Activated CD4-positive, alpha-beta memory T cell treated with anti-CD3 and anti-CD28 coated beads, Interleukin-2, amount 10 ng/mL, durations not matched to agents 7 days and 5 days (primary cell): ENCODE measurements around the gene ZDHHC23. TPM values are rescaled to one million over a fixed set of nuclear protein-coding genes. Genes with fewer than 3 reads are reported as not detected.

Experiments
- CTCF ChIA-PET: fragments of 350-600 bp; sonication (Branson Sonifier 250); formaldehyde crosslinking; loops from one replicate; lab custom pipeline; 2021; ENCODE audit warnings: antibody characterized with exemption, inconsistent platforms; lab: Charles Lee
- POLR2A ChIA-PET: fragments of 350-600 bp; sonication (Branson Sonifier 250); formaldehyde crosslinking; loops from one replicate; lab custom pipeline; 2021; ENCODE audit warnings: antibody characterized with exemption; lab: Charles Lee
- DNase-seq: peaks from one replicate; pipeline ENCODE4 v3.0.0-alpha.2; 2020
- H3K27ac Mint-ChIP-seq: one replicate; pipeline ENCODE4 v1.8.0; 2021; ENCODE audit warnings: mild to moderate bottlenecking, mixed read lengths
- H3K27me3 Mint-ChIP-seq: one replicate; pipeline ENCODE4 v1.8.0; 2021; ENCODE audit warnings: mixed read lengths
- H3K36me3 Mint-ChIP-seq: one replicate; pipeline ENCODE4 v1.8.0; 2021; ENCODE audit warnings: low read depth, mixed read lengths
- H3K4me1 Mint-ChIP-seq: one replicate; pipeline ENCODE4 v1.8.0; 2021; ENCODE audit warnings: mixed read lengths
- H3K4me3 Mint-ChIP-seq: one replicate; pipeline ENCODE4 v1.8.0; 2021; ENCODE audit warnings: mild to moderate bottlenecking, mixed read lengths
- H3K9me3 Mint-ChIP-seq: one replicate; pipeline ENCODE4 v1.8.0; 2021; ENCODE audit warnings: mixed read lengths
- total RNA-seq, 2 experiments: library from RNA; stranded (reverse); gene quantifications; one replicate each; pipeline ENCODE4 v1.2.3, GENCODE V29; 2021

The ZDHHC23 gene
- 1 to 10 TPM; 3.1 to 3.9 TPM for total RNA-seq

- POLR2A ChIA-PET = no interaction called here
- Mint-ChIP-seq H3K9me3 (no peaks in the 10 kb centered on the region), H3K36me3 (no peaks in the 10 kb centered on the region), H3K4me3 (peak within 1 kb of the TSS; percentile 75), H3K27me3 (peaks cover 36% of the 10 kb centered on the region), H3K4me1 (peaks cover 14% of the 10 kb centered on the region), H3K27ac (no peak within 1 kb of the TSS)
- CTCF ChIA-PET = no interaction called here
- peak; percentile 68 for DNase-seq
Measured at GRCh38 chr3:113947372-113948014, at the start of gene ZDHHC23. ZDHHC23 (plus strand) TSS chr3:113948013; CDS start chr3:113948803, 790 bp downstream.

GRCh38 chr3:113898892-113899291 is 48.9 kb upstream of the ZDHHC23 start:
- peaks cover 2% of the 10 kb centered on the region for H3K27me3 Mint-ChIP-seq
- ChIA-PET POLR2A (no interaction called here), CTCF (no interaction called here)
- H3K4me3 Mint-ChIP-seq = no peak overlapping the region
- H3K9me3 Mint-ChIP-seq = no peaks in the 10 kb centered on the region
- DNase-seq = no peak
- peaks cover 6% of the 10 kb centered on the region for H3K4me1 Mint-ChIP-seq
- H3K36me3 Mint-ChIP-seq = no peaks in the 10 kb centered on the region
- H3K27ac Mint-ChIP-seq = no peak overlapping the region

- H3K4me1 Mint-ChIP-seq = no peaks in the 10 kb centered on the region
- POLR2A ChIA-PET = no interaction called here
- CTCF ChIA-PET = interaction anchor here (0.6 to 3.4 kb wide), 4 partner anchors 19 to 170 kb away, joined by 3 to 12 read pairs (median 8); partner anchors contain the start of gene GRAMD1C
- H3K36me3 Mint-ChIP-seq = no peaks in the 10 kb centered on the region
- H3K9me3 Mint-ChIP-seq = no peaks in the 10 kb centered on the region
- H3K27ac Mint-ChIP-seq = no peak overlapping the region
- peaks cover 1% of the 10 kb centered on the region for H3K27me3 Mint-ChIP-seq
- no peak overlapping the region for H3K4me3 Mint-ChIP-seq
- DNase-seq = no peak
Measured at GRCh38 chr3:113906568-113907140, 41.2 kb upstream of the ZDHHC23 start.

GRCh38 chr3:113908133-113908532 is 39.7 kb upstream of the ZDHHC23 start:
- H3K9me3 Mint-ChIP-seq = no peaks in the 10 kb centered on the region
- ChIA-PET CTCF (interaction anchor here (1.5 to 3.4 kb wide), 3 partner anchors 63 to 172 kb away, joined by 5 to 12 read pairs (median 8); no protein-coding TSS in a partner anchor), POLR2A (no interaction called here)
- no peaks in the 10 kb centered on the region for H3K27me3 Mint-ChIP-seq
- H3K27ac Mint-ChIP-seq = no peak overlapping the region
- DNase-seq = no peak
- H3K4me3 Mint-ChIP-seq = no peak overlapping the region
- H3K4me1 Mint-ChIP-seq = peaks cover 8% of the 10 kb centered on the region
- H3K36me3 Mint-ChIP-seq = no peaks in the 10 kb centered on the region

GRCh38 chr3:113910966-113911365 is 36.8 kb upstream of the ZDHHC23 start:
- no peak overlapping the region for H3K27ac Mint-ChIP-seq
- no peaks in the 10 kb centered on the region for H3K36me3 Mint-ChIP-seq
- no peaks in the 10 kb centered on the region for H3K27me3 Mint-ChIP-seq
- H3K9me3 Mint-ChIP-seq = no peaks in the 10 kb centered on the region
- no peak for DNase-seq
- ChIA-PET POLR2A (no interaction called here), CTCF (interaction anchor here (1.1 to 1.5 kb wide), 3 partner anchors 11 to 66 kb away, joined by 3 to 5 read pairs (median 4); no protein-coding TSS in a partner anchor)
- H3K4me1 Mint-ChIP-seq = peaks cover 8% of the 10 kb centered on the region
- H3K4me3 Mint-ChIP-seq = no peak overlapping the region

GRCh38 chr3:113912552-113913236 is 35.1 kb upstream of the ZDHHC23 start:
- peak; percentile 26 for DNase-seq
- peak overlapping the region; percentile 35 for H3K27ac Mint-ChIP-seq
- no peaks in the 10 kb centered on the region for H3K27me3 Mint-ChIP-seq
- peaks cover 8% of the 10 kb centered on the region for H3K4me1 Mint-ChIP-seq
- H3K9me3 Mint-ChIP-seq = no peaks in the 10 kb centered on the region
- peak overlapping the region; percentile 63 for H3K4me3 Mint-ChIP-seq
- ChIA-PET POLR2A (interaction anchor here (1.8 kb wide), 1 partner anchor 167 kb away, joined by 4 read pairs; the partner anchor contains the start of gene NAA50), CTCF (interaction anchor here (0.6 to 3.6 kb wide), 9 partner anchors 17 to 537 kb away, joined by 3 to 32 read pairs (median 4); partner anchors contain the start of gene GRAMD1C)
- H3K36me3 Mint-ChIP-seq = no peaks in the 10 kb centered on the region

- POLR2A ChIA-PET = no interaction called here
- no peak overlapping the region for H3K4me3 Mint-ChIP-seq
Measured at GRCh38 chr3:113914646-113915045, 33.2 kb upstream of the ZDHHC23 start.

GRCh38 chr3:113927556-113927955 is 20.3 kb upstream of the ZDHHC23 start:
- Mint-ChIP-seq H3K4me3 (no peak overlapping the region), H3K9me3 (peaks cover 25% of the 10 kb centered on the region), H3K36me3 (peaks cover 10% of the 10 kb centered on the region), H3K4me1 (peaks cover 1% of the 10 kb centered on the region), H3K27me3 (peaks cover 16% of the 10 kb centered on the region), H3K27ac (no peak overlapping the region)
- CTCF ChIA-PET = no interaction called here
- POLR2A ChIA-PET = no interaction called here
- no peak for DNase-seq

More at GRCh38 chr3:113914646-113915045, 33.2 kb upstream of the ZDHHC23 start:
- H3K4me1 Mint-ChIP-seq = peaks cover 8% of the 10 kb centered on the region
- CTCF ChIA-PET = interaction anchor here (1.4 to 3.6 kb wide), 3 partner anchors 67 to 75 kb away, joined by 3 to 32 read pairs (median 9); partner anchors contain the start of gene GRAMD1C
- no peaks in the 10 kb centered on the region for H3K9me3 Mint-ChIP-seq
- no peak overlapping the region for H3K27ac Mint-ChIP-seq
- no peaks in the 10 kb centered on the region for H3K36me3 Mint-ChIP-seq
- no peak for DNase-seq
- H3K27me3 Mint-ChIP-seq = no peaks in the 10 kb centered on the region

- Mint-ChIP-seq H3K9me3 (no peaks in the 10 kb centered on the region), H3K4me3 (peak overlapping the region; percentile 75), H3K27me3 (peaks cover 39% of the 10 kb centered on the region), H3K27ac (no peak overlapping the region), H3K4me1 (peaks cover 14% of the 10 kb centered on the region), H3K36me3 (no peaks in the 10 kb centered on the region)
- CTCF ChIA-PET = no interaction called here
- POLR2A ChIA-PET = no interaction called here
- DNase-seq = no peak
Measured at GRCh38 chr3:113946831-113947230, 982 bp upstream of the ZDHHC23 start.

- H3K9me3 Mint-ChIP-seq = no peaks in the 10 kb centered on the region
- H3K4me1 Mint-ChIP-seq = peaks cover 15% of the 10 kb centered on the region
- CTCF ChIA-PET = no interaction called here
- peak overlapping the region; percentile 57 for H3K4me3 Mint-ChIP-seq
- no peaks in the 10 kb centered on the region for H3K36me3 Mint-ChIP-seq
- DNase-seq = peak; percentile 31
- no peak overlapping the region for H3K27ac Mint-ChIP-seq
- peaks cover 34% of the 10 kb centered on the region for H3K27me3 Mint-ChIP-seq
- POLR2A ChIA-PET = no interaction called here
Measured at GRCh38 chr3:113948015-113948917, 453 bp downstream of the ZDHHC23 start.

- POLR2A ChIA-PET = no interaction called here
- no peak overlapping the region for H3K27ac Mint-ChIP-seq
- H3K9me3 Mint-ChIP-seq = no peaks in the 10 kb centered on the region
- CTCF ChIA-PET = no interaction called here
- DNase-seq = no peak
- H3K27me3 Mint-ChIP-seq = peaks cover 11% of the 10 kb centered on the region
- H3K4me3 Mint-ChIP-seq = no peak overlapping the region
- peaks cover 23% of the 10 kb centered on the region for H3K4me1 Mint-ChIP-seq
- no peaks in the 10 kb centered on the region for H3K36me3 Mint-ChIP-seq
Measured at GRCh38 chr3:113952921-113953320, 5.1 kb downstream of the ZDHHC23 start.

- POLR2A ChIA-PET = no interaction called here
Measured at GRCh38 chr3:113953677-113954076, 5.9 kb downstream of the ZDHHC23 start.

More at GRCh38 chr3:113953677-113954076, 5.9 kb downstream of the ZDHHC23 start:
- no peak overlapping the region for H3K27ac Mint-ChIP-seq
- H3K4me3 Mint-ChIP-seq = no peak overlapping the region
- DNase-seq = no peak
- no peaks in the 10 kb centered on the region for H3K9me3 Mint-ChIP-seq
- peaks cover 21% of the 10 kb centered on the region for H3K4me1 Mint-ChIP-seq
- H3K27me3 Mint-ChIP-seq = peaks cover 9% of the 10 kb centered on the region
- CTCF ChIA-PET = no interaction called here
- no peaks in the 10 kb centered on the region for H3K36me3 Mint-ChIP-seq
